Prostate gland (tissue), 2 donors: ENCODE data around the gene CCDC88B.

Experiments
- CTCF ChIP-seq, 4 experiments: fragments of 200-600 bp in 2 of 4; fragments of 450-650 bp in 2 of 4; sonication (generic) in 2 of 4; IDR thresholded peaks; 1 replicate in 3 of 4; 2 replicates in 1 of 4; pipeline ENCODE4 v1.5.1; 2016 to 2019; ENCODE audit warnings: antibody characterized with exemption in 4 of 4, mild to moderate bottlenecking in 2 of 4, moderate library complexity in 2 of 4
- POLR2A ChIP-seq: fragments of 450-650 bp; IDR thresholded peaks from one replicate; pipeline ENCODE4 v1.6.1; 2016; ENCODE audit warnings: antibody characterized with exemption, mild to moderate bottlenecking
- POLR2AphosphoS5 ChIP-seq: sonication (generic); formaldehyde crosslinking; IDR thresholded peaks from one replicate; pipeline ENCODE4 v1.6.1; 2017; ENCODE audit warnings: antibody characterized with exemption

- no peak for TF ChIP-seq CTCF (IDR thresholded peaks at IDR 0.05)
- TF ChIP-seq POLR2A: no peak
- TF ChIP-seq POLR2AphosphoS5: no peak
Measured at GRCh38 chr11:64376071-64376470, 36.1 kb downstream of the CCDC88B start.
